SW480 (cell line): Measurements from ENCODE around the gene DAPK1.
"Not testable (repeated sequence)": the region's sequence is repeated elsewhere in the genome, so short reads cannot be mapped to it uniquely, and the experiment has no call there.

ENCODE experiments used
- DNase-seq: peaks from one replicate; pipeline ENCODE4 v3.0.0-alpha.2; 2016; ENCODE audit warnings: low spot score

Gene DAPK1

DNA sequence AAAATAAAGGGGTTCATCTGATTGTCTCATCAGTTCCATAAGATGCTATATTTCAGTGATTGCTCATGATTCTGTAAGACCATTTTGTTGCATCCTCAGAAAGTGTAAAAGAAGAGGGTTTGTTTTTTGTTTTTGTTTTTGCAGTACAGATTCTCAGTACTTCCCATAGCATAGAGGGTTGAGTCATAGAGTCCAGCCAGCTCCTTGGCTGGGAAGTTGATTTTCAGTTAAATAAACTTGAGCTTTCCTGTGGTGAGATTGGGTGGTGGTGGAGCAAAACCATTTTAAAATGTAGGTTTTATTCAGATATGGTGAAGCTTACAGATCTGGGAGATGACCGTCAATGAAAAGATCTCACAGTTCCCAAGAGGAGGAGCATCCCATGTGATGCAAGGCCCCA is 48.2 kb downstream of the DAPK1 start:
- DNase-seq, result no peak

GRCh38 chr9:87546704-87547103 is 49.0 kb downstream of the DAPK1 start:
- DNase-seq, result no peak

- DNase-seq, result peak; percentile 9
These were observed 50.0 kb downstream of the DAPK1 start for GRCh38 chr9:87547671-87548081.

DNA sequence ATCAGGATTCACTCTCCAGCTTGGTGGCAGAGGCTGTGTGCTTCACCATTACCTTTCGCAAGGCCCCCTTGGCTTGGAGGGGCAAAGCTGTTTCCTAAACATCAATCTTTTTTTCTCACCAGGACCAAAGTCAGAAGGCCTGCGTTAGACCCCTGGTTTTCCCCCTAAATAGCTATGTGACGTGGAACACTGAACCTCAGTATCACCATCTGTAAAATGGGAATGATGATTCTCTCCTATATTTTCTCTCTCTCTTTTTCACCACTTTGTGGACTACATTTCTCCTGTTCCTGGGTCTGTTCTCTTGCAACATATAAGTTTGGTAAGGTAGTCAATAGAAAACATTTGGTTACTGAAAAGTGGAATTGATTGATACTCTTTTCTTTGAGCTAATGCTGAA is 50.5 kb downstream of the DAPK1 start:
- DNase-seq, result no peak

- DNase-seq, result not testable (repeated sequence)
These were observed 51.4 kb downstream of the DAPK1 start for GRCh38 chr9:87549088-87549487.

- no peak for DNase-seq
These were observed 52.1 kb downstream of the DAPK1 start for GRCh38 chr9:87549791-87550190.

GRCh38 chr9:87550253-87550954 is 52.7 kb downstream of the DAPK1 start:
- DNase-seq, result no peak

DNA sequence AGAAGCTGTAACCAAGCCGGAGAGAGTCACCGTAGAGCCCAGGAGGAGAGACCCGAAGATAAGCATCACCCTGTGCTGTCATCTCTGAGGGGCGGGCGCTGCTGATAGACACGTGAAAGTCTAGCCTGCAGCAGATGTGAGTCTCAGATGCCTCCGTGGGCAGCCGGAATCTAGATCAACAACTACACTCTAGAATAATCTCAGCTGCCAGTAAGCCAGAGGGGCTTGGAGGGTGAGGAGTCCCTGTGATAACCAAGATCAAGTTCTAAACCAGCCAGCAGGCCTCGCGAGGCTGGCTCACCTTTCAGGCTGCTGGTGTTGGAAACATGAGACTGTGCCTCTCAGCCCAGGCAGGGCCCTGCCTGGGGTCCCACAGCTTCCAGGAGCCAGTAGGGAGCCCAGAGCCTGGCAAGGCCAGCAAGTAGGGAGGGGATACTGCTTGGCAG is 54.1 kb downstream of the DAPK1 start:
- no peak for DNase-seq

DNA sequence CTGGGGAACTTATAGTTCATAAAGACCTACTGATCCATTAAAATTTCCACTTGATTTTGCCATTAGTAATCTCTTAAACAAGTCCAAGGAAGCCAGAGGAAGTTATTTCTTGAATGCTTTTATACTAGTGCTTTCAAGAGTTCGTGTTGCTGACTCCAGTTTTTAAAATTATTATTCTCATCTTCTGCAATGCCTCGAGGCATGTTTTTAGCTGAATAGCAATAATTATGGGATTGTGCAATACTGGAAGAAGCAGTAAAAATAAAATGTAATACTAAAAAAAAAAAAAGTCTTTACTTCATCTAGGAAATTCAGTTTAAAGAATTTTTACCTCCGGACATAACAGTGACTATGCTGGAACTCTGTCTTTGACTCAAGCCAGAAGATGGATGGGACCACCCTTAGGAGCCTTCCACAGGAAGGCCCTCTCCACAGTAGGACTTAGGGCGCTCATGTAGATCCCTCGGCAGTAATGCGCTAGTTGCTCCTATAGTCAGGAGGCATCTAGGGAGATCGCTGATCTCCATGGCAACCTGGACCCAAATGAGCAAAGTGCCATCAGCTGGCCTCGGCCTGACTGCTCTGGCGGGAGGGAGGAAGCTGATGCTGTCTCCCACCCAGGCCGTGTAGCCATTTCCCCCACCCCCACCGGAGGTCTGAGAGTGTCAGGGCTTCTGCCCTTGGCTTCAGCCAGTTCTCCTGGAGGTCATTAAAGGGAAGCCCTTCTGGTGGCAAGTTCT is 56.7 kb downstream of the DAPK1 start:
- no peak for DNase-seq

GRCh38 chr9:87554976-87555375 is 57.3 kb downstream of the DAPK1 start:
- DNase-seq, result no peak

GRCh38 chr9:87556039-87556438 is 58.4 kb downstream of the DAPK1 start:
- DNase-seq, result no peak

DNA sequence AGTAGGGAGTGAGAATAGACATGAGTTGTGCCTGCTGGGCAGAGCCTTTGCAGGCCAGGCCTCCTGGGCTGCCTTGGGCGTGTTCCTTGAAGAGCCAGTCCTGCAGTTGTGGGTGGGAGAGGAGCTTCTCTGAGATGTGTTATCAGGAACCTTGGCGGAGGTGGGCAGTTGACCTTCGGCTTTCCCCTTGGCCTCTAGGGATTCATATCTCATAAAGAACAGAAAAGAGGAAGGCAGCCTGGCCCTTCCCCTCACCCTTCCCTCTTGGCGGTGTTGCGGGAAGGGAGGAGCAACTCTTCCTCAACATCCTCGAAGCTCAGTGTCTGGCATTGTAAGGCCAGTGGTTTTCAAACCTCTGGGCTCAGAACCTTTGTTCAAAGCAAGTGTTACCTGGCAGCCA is 59.2 kb downstream of the DAPK1 start:
- no peak for DNase-seq

DNA sequence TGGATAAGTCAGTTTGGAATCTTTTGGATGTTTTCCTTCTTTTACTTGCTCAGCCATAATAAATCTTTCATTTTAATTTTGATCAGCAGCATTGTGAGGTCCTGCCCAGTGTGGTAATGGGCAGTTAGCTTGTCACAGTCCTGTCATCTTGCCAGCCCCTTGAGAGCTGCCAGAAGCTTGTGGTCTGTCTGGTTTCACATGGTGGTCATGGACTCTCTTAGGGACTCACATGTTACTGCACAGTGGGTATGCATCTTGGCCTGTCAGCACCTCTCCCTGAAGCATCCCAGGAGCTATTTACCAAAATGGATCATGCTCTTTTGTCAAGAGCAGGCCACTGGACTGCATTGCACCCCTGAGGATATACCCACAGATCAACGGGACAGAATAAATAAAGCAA is 60.3 kb downstream of the DAPK1 start:
- no peak for DNase-seq

GRCh38 chr9:87558606-87559190 is 61.0 kb downstream of the DAPK1 start:
- no peak for DNase-seq

DNA sequence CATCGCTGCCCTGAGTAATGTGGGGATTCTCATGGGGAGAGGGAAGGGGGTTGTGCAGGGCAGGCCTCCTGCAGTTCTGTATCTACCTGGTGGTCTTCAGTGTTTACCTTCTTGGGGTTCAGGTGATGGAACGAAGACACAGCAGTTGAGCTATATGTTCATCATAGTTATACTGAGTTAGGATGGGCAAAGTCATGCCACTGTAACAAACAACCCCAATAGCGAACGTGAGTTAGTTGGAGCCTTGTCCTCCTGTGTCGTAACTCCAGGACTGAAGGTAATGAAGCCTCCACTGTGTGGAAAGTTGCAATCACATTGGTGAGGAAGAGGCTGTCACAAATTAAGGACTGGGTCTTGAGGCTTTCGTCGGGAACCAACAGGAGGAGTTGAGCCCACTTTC is 64.4 kb downstream of the DAPK1 start:
- no peak for DNase-seq

DNA sequence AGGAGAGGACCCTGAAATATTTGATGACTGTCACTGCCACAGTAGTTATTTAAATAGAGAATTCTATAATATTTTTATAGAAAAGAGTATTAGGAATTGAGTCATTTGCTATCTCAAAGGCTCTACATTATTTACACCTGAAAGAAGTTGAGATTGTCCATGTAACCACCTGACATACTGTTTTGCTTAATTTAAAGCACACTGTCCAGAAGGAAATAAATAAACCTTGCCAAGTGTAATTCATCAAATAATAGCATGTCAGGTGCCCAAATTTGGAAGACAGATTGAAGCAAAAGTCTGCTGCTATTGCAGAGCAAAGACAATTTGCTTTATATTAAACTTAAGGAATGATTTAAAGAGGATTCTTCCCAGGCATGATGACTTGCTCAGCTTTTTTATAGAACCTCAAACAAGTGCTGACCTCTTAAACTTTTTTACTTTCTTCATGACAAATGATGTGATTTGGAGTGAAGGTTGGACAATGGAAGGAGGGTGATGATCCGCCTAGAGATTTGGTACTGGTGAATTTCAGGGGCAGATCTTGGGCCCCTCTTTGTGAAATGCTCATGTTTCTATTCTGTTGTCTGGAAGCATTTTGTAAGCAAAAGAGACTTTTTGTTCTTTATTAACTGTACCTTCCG is 65.0 kb downstream of the DAPK1 start:
- DNase-seq, result no peak

DNA sequence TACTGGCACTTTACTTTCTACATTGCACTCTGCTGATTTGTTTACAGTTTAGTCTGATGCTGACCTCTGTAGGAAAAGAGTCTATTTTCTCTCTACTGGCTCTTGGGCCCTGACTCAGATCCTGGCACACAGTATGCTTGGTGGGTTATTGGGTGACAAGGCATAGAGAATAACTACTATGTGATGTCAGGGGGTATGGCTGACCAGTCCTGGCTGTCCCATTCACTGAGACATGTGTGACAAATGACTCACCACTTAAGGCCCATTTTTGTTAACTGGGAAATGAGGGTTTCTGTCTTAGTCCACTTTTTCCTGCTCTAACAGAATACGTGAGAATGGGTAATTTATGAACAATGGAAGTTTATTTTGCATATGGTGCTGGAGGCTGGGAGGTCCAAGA is 66.4 kb downstream of the DAPK1 start:
- no peak for DNase-seq

DNA sequence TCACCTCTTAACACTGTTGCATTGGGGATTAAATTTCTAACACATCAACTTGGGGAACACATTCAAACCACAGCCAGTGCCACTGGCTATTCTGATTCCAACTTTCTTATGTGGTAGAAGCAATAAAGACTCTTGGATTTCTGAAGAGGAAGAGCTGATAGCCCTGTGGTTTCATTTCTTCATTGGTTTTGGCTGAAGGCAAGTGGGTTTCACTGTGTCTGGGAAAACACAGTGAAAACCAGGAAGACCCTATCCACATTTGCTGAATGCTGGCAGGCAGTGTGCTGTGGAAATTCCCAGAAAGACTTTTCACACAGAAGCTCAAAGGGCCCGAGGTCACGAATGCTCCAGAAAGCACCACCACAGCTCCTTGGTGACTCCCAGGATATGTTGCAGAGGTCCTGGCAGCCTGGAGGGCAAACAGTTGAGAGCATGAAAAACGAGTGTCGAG is 67.1 kb downstream of the DAPK1 start:
- DNase-seq, result no peak

DNA sequence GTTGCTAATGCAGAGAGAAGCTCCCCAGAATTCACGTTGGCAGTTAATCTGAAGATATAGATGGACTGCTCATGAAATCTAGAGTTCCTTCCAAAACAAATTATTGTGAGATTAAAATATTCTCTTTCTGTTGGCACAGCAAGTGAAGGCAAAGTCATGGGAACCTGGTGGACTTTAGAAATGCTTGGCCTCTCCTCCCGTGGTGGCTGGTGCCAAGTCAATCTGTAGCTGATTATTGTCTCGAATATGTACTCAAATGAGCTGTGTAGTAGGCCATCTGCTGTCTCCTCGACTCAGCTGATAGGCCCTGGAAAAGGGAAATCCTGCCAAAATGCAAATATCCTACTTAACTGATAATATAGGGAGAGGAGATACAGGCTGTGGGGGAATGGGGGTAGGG is 69.3 kb downstream of the DAPK1 start:
- no peak for DNase-seq

DNA sequence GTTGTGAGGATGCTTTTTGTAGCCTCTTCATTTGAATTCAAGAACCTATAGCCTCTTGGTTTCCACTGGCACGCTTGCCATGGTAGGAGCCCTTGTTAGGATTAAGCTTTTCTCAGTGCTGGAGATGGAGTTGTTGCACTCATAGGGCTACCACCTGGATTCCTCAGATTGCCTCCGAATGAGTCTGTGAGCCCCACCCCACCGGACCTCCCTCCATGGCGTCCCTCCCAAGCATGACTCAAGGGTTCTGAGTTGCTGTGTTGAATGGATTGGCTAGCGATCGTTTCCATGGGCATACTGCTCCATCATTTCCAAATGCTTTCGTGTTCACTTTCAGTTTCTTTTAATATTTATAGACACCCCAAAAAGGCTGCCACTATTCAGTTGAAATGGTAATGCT is 69.9 kb downstream of the DAPK1 start:
- no peak for DNase-seq

- no peak for DNase-seq
These were observed 70.3 kb downstream of the DAPK1 start for GRCh38 chr9:87567983-87568382.

DNA sequence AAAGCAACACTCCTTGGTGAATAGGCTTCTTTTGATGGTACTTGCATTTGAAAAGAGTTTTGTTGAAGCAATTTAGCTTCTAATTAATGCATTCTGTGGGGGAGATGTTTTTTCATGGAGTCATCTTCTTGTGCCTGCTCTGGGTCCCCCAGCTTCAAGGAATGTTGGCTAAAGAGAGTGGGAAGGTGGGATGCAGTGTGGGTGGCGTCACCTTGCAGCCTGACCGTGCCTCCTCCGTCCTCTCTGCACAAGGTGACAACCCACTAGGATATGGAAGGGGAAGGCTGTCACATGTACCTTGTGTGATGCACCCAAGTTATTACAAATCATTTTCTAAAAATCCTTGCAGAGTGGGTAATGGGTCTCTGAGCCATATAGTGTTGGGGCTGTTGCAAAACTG is 70.7 kb downstream of the DAPK1 start:
- DNase-seq, result no peak

GRCh38 chr9:87569008-87569509 is 71.4 kb downstream of the DAPK1 start:
- DNase-seq, result no peak
